ENCODE results near the gene TYW1B. TPM values are rescaled to one million over a fixed set of nuclear protein-coding genes. Genes with fewer than 3 reads are reported as not detected.
"Not testable (repeated sequence)": the region's sequence is repeated elsewhere in the genome, so short reads cannot be mapped to it uniquely, and the experiment has no call there.

Gene TYW1B
- total RNA-seq, 4 donors from 2014 or later: 1.4 to 5.5 (median 3.0) TPM

GRCh38 chr7:72554401-72554800 is 273.6 kb downstream of the TYW1B start:
- not testable (repeated sequence) for H3K36me3 ChIP-seq; DNase-seq (ENCODE audit: low spot score in 2 of 2); H3K9me3 ChIP-seq; H3K4me3 ChIP-seq; H3K4me1 ChIP-seq; H3K27me3 ChIP-seq; H3K27ac ChIP-seq
- WGBS: 66% methylated on average over 3 of the region's 5 CpGs

- not testable (repeated sequence) for H3K9me3 ChIP-seq; H3K4me3 ChIP-seq; DNase-seq (ENCODE audit: low spot score in 2 of 2)
Observed at GRCh38 chr7:72550454-72550853, 277.5 kb downstream of the TYW1B start.

GRCh38 chr7:72546586-72547237 is 281.3 kb downstream of the TYW1B start:
- not testable (repeated sequence) for H3K4me3 ChIP-seq; H3K36me3 ChIP-seq; DNase-seq (ENCODE audit: low spot score in 2 of 2); H3K27ac ChIP-seq; H3K4me1 ChIP-seq; H3K27me3 ChIP-seq; H3K9me3 ChIP-seq
- WGBS: 32% methylated on average over 9 of the region's 9 CpGs

More at GRCh38 chr7:72550454-72550853, 277.5 kb downstream of the TYW1B start:
- not testable (repeated sequence) for H3K27ac ChIP-seq, H3K27me3 ChIP-seq, H3K4me1 ChIP-seq, H3K36me3 ChIP-seq

- H3K36me3 ChIP-seq; H3K9me3 ChIP-seq; H3K4me1 ChIP-seq; H3K4me3 ChIP-seq; H3K27me3 ChIP-seq; DNase-seq (ENCODE audit: low spot score in 2 of 2); H3K27ac ChIP-seq: not testable (repeated sequence)
- WGBS: 48% methylated on average over 2 of the region's 2 CpGs
Observed at GRCh38 chr7:72544531-72544930, 283.5 kb downstream of the TYW1B start.

GRCh38 chr7:72540923-72541322 is 287.1 kb downstream of the TYW1B start:
- no peak overlapping the region for H3K4me3 ChIP-seq
- no peaks in the 10 kb centered on the region for H3K4me1 ChIP-seq
- TF ChIP-seq POLR2A (IDR thresholded peaks at IDR 0.05) (no peak), CTCF (IDR thresholded peaks at IDR 0.05) (no peak), EP300 (IDR thresholded peaks at IDR 0.05) (no peak), POLR2AphosphoS5 (IDR thresholded peaks at IDR 0.05) (no peak)
- no peaks in the 10 kb centered on the region for H3K9me3 ChIP-seq
- no peak overlapping the region for H3K27ac ChIP-seq
- 82% methylated on average over 2 of the region's 2 CpGs for WGBS
- no peaks in the 10 kb centered on the region for H3K27me3 ChIP-seq
- no peaks in the 10 kb centered on the region for H3K36me3 ChIP-seq
- DNase-seq (ENCODE audit: low spot score in 2 of 2): no peak

GRCh38 chr7:72540106-72540611 is 287.8 kb downstream of the TYW1B start:
- no peak for DNase-seq (ENCODE audit: low spot score in 2 of 2)
- TF ChIP-seq EP300 (IDR thresholded peaks at IDR 0.05) (no peak), CTCF (IDR thresholded peaks at IDR 0.05) (no peak), POLR2A (IDR thresholded peaks at IDR 0.05) (no peak), POLR2AphosphoS5 (IDR thresholded peaks at IDR 0.05) (no peak)
- Histone ChIP-seq H3K27ac (no peak overlapping the region), H3K36me3 (no peaks in the 10 kb centered on the region), H3K4me3 (no peak overlapping the region), H3K9me3 (no peaks in the 10 kb centered on the region), H3K4me1 (no peaks in the 10 kb centered on the region), H3K27me3 (no peaks in the 10 kb centered on the region)
- 86% methylated on average over 8 of the region's 8 CpGs for WGBS

GRCh38 chr7:72539702-72540101 is 288.3 kb downstream of the TYW1B start:
- TF ChIP-seq EP300 (IDR thresholded peaks at IDR 0.05) (no peak), POLR2A (IDR thresholded peaks at IDR 0.05) (no peak), POLR2AphosphoS5 (IDR thresholded peaks at IDR 0.05) (no peak), CTCF (IDR thresholded peaks at IDR 0.05) (no peak)
- Histone ChIP-seq H3K9me3 (no peaks in the 10 kb centered on the region), H3K36me3 (no peaks in the 10 kb centered on the region), H3K4me3 (no peak overlapping the region), H3K27ac (no peak overlapping the region), H3K4me1 (no peaks in the 10 kb centered on the region), H3K27me3 (no peaks in the 10 kb centered on the region)
- 86% methylated on average over 7 of the region's 7 CpGs for WGBS
- no peak for DNase-seq (ENCODE audit: low spot score in 2 of 2)

Measured in suprapubic skin (tissue), 4 donors.